ENCODE data around the gene SRC.

DNA sequence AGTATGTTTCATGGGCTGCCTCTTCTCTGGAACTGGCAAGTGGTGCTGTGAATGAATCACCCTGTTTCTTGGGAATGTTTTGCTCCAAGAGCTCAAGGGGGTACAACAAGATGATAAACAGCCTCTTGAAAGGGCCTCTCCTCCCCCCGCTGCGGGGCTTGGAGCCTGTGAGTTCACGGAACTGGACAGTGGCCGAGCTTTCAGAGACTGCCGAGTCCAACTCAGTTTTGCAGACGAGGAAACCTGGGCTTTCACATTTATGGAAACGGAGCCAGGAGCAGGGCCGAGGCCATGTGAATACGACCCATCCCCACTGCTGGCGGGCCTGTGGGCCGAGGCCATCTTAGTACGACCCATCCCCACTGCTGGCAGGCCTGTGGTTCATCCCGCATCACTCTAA, 18.2 kb upstream of the SRC start:
- no peak for TF ChIP-seq RAD21 (IDR thresholded peaks at IDR 0.05; ENCODE audit: low read depth)
- TF ChIP-seq, protein P1, sequence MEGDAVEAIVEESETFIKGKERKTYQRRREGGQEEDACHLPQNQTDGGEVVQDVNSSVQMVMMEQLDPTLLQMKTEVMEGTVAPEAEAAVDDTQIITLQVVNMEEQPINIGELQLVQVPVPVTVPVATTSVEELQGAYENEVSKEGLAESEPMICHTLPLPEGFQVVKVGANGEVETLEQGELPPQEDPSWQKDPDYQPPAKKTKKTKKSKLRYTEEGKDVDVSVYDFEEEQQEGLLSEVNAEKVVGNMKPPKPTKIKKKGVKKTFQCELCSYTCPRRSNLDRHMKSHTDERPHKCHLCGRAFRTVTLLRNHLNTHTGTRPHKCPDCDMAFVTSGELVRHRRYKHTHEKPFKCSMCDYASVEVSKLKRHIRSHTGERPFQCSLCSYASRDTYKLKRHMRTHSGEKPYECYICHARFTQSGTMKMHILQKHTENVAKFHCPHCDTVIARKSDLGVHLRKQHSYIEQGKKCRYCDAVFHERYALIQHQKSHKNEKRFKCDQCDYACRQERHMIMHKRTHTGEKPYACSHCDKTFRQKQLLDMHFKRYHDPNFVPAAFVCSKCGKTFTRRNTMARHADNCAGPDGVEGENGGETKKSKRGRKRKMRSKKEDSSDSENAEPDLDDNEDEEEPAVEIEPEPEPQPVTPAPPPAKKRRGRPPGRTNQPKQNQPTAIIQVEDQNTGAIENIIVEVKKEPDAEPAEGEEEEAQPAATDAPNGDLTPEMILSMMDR (IDR thresholded peaks at IDR 0.05 in 2 of 3, conservative IDR thresholded peaks at IDR 0.05 in 1 of 3; ENCODE audit: borderline replicate concordance in 1 of 3, insufficient read depth in 1 of 3, low read depth in 2 of 3, low read length in 2 of 3) = no peak

Data from HCT116 (cell line).